NCI-H2171 (cell line): ENCODE measurements around the gene NEUROG1.

Experiments
- DNase-seq: peaks from one replicate; lab custom pipeline; 2025; lab: John Stamatoyannopoulos, UW

The NEUROG1 gene

GRCh38 chr5:135493406-135494180 is 42.2 kb downstream of the NEUROG1 start:
- no peak for DNase-seq

GRCh38 chr5:135492319-135492626 is 43.5 kb downstream of the NEUROG1 start:
- no peak for DNase-seq

GRCh38 chr5:135491552-135492318 is 44.0 kb downstream of the NEUROG1 start:
- peak; percentile 78 for DNase-seq

GRCh38 chr5:135491038-135491551 is 44.7 kb downstream of the NEUROG1 start:
- DNase-seq, result no peak

- DNase-seq, result no peak
Measured at GRCh38 chr5:135490245-135491037, 45.3 kb downstream of the NEUROG1 start.

- no peak for DNase-seq
Measured at GRCh38 chr5:135489466-135490244, 46.1 kb downstream of the NEUROG1 start.

GRCh38 chr5:135488727-135489465 is 46.9 kb downstream of the NEUROG1 start:
- peak; percentile 75 for DNase-seq

- DNase-seq, result no peak
Measured at GRCh38 chr5:135487839-135488514, 47.8 kb downstream of the NEUROG1 start.

GRCh38 chr5:135487037-135487395 is 48.7 kb downstream of the NEUROG1 start:
- DNase-seq, result no peak

GRCh38 chr5:135486131-135487036 is 49.4 kb downstream of the NEUROG1 start:
- DNase-seq, result no peak

- DNase-seq, result no peak
Measured at GRCh38 chr5:135484674-135485086, 51.1 kb downstream of the NEUROG1 start.
